Sigmoid colon (tissue), 7 donors: ENCODE data around the gene TRAF3IP1. TPM values are rescaled to one million over a fixed set of nuclear protein-coding genes. Genes with fewer than 3 reads are reported as not detected.

Experiments used
- DNase-seq: peaks from one replicate; pipeline ENCODE4 v3.0.0-alpha.2; 2019
- H3K27ac ChIP-seq, 4 donors: fragments of 200-600 bp; sonication (generic); one replicate each; pipeline ENCODE4 v1.5.1; 2016 to 2019; ENCODE audit warnings: mild to moderate bottlenecking in 1 of 4
- H3K27me3 ChIP-seq, 3 donors: fragments of 200-600 bp; sonication (generic); one replicate each; pipeline ENCODE4 v1.5.1; 2019; ENCODE audit warnings: mild to moderate bottlenecking in 1 of 3
- H3K36me3 ChIP-seq, 4 donors: fragments of 200-600 bp; sonication (generic); one replicate each; pipeline ENCODE4 v1.5.1; 2016 to 2019
- H3K4me1 ChIP-seq, 4 donors: fragments of 200-600 bp; sonication (generic); one replicate each; pipeline ENCODE4 v1.5.1; 2017 to 2019
- H3K4me3 ChIP-seq, 4 donors: fragments of 200-600 bp; sonication (generic); one replicate each; pipeline ENCODE4 v1.5.1; 2017 to 2019; ENCODE audit warnings: mild to moderate bottlenecking in 2 of 4, moderate library complexity in 1 of 4
- H3K9me3 ChIP-seq, 4 donors: fragments of 200-600 bp in 3 of 4; sonication (generic) in 3 of 4; one replicate each; pipeline versions ENCODE4 v1.5.1 to v1.6.1; 2013 to 2019
- CTCF ChIP-seq, 4 experiments: fragments of 450-650 bp in 3 of 4; fragments of 200-600 bp in 1 of 4; IDR thresholded peaks; one replicate each; pipeline ENCODE4 v1.5.1; 2016 to 2019; ENCODE audit warnings: antibody characterized with exemption in 4 of 4, mild to moderate bottlenecking in 3 of 4, moderate library complexity in 2 of 4
- EP300 ChIP-seq, 4 donors: sonication (generic); formaldehyde crosslinking; IDR thresholded peaks; one replicate each; pipeline ENCODE4 v1.6.1; 2017; ENCODE audit warnings: antibody characterized with exemption in 4 of 4
- POLR2A ChIP-seq, 2 donors: fragments of 450-650 bp; IDR thresholded peaks; one replicate each; pipeline ENCODE4 v1.6.1; 2016; ENCODE audit warnings: antibody characterized with exemption in 2 of 2, mild to moderate bottlenecking in 2 of 2, moderate library complexity in 2 of 2
- POLR2AphosphoS5 ChIP-seq, 4 donors: sonication (generic); formaldehyde crosslinking; IDR thresholded peaks; one replicate each; pipeline ENCODE4 v1.6.1; 2017; ENCODE audit warnings: antibody characterized with exemption in 4 of 4
- WGBS, 2 donors: extraction: QIAGEN DNeasy Blood & Tissue Kit; methylation state at CpG; one replicate each; pipeline ENCODE4 v1.1.7; 2013; 5-methylcytosine and 5-hydroxymethylcytosine counted together
- intact Hi-C: fragments of 100-400 bp; cut with DNase I; formaldehyde crosslinking; loops from one replicate; pipeline ENCODE4 v1.15.1; 2023
- polyA plus RNA-seq, 3 donors: library from polyadenylated mRNA; stranded (reverse); fragments of 200-250 nt; gene quantifications; one replicate each; pipeline ENCODE4 v1.2.3, GENCODE V29; 2013
- total RNA-seq, 4 donors: library from RNA; depleted of rRNA; stranded (reverse); fragments of >200 nt; gene quantifications; one replicate each; pipeline ENCODE4 v1.1.0, GENCODE V29; 2016
- donor health status: healthy with polysubstance abuse.
- donor health status: Bipolar disorder and iron deficiency.
- donor health status: healthy.

Gene TRAF3IP1
- total and polyA plus RNA-seq, 7 donors = 6.9 to 20.8 (median 17.5) TPM

GRCh38 chr2:238287737-238288649 lies 32.3 kb upstream of the TRAF3IP1 start, which contains the start of gene PER2:
TSS of gene PER2 (minus strand) at chr2:238288610. CDS start at chr2:238277936, 10,674 bp downstream.
- 1 to 2% methylated on average over 65 of the region's 65 CpGs for WGBS, 2 donors
- peak; percentile 90 for DNase-seq

GRCh38 chr2:238288650-238289573 lies 31.4 kb upstream of the TRAF3IP1 start:
- peak; percentile 99 for DNase-seq
- Histone ChIP-seq H3K27me3 (no peaks in the 10 kb centered on the region), H3K4me1 (peaks cover 0 to 50% (median 47%) of the 10 kb centered on the region in 4 donors), H3K36me3 (no peaks in the 10 kb centered on the region), H3K4me3 (peak overlapping the region; percentile 77 to 86 (median 84)), H3K9me3 (no peaks in the 10 kb centered on the region), H3K27ac (peak overlapping the region; percentile 93 to 97 (median 94))
- WGBS, 2 donors = 0 to 1% methylated on average over 108 of the region's 108 CpGs
- intact Hi-C loops = loop anchor here (2.0 to 5.0 kb wide), 3 partner anchors 32 to 308 kb away; partner anchors contain the start of genes ASB1 and TRAF3IP1
- TF ChIP-seq POLR2A (IDR thresholded peaks at IDR 0.05) (peak; percentile 26 to 50), EP300 (IDR thresholded peaks at IDR 0.05) (peak in 1 of 4 donors; percentile 55), POLR2AphosphoS5 (IDR thresholded peaks at IDR 0.05) (peak; percentile 82 to 94 (median 90)), CTCF (IDR thresholded peaks at IDR 0.05) (peak in 1 of 4 experiments; percentile 26)

More at GRCh38 chr2:238287737-238288649, 32.3 kb upstream of the TRAF3IP1 start, which contains the start of gene PER2:
- TF ChIP-seq POLR2AphosphoS5 (IDR thresholded peaks at IDR 0.05) = peak in 3 of 4 donors; percentile 56 to 80 (median 79)
- no peak for TF ChIP-seq POLR2A (IDR thresholded peaks at IDR 0.05)
- Histone ChIP-seq H3K4me3 (peak within 1 kb of the TSS; percentile 77 to 86 (median 84)), H3K9me3 (no peaks in the 10 kb centered on the region), H3K27me3 (no peaks in the 10 kb centered on the region), H3K27ac (peak within 1 kb of the TSS; percentile 93 to 97 (median 94)), H3K4me1 (peaks cover 0 to 57% (median 49%) of the 10 kb centered on the region in 4 donors), H3K36me3 (no peaks in the 10 kb centered on the region)
- intact Hi-C loops = loop anchor here (2.0 to 5.0 kb wide), 3 partner anchors 33 to 309 kb away; partner anchors contain the start of genes ASB1 and TRAF3IP1

GRCh38 chr2:238289574-238289973 lies 30.7 kb upstream of the TRAF3IP1 start:
- Histone ChIP-seq H3K9me3 (no peaks in the 10 kb centered on the region), H3K4me3 (peak overlapping the region in 3 of 4 donors; percentile 77 to 86 (median 84)), H3K27me3 (no peaks in the 10 kb centered on the region), H3K4me1 (peaks cover 0 to 46% (median 44%) of the 10 kb centered on the region in 4 donors), H3K36me3 (no peaks in the 10 kb centered on the region), H3K27ac (peak overlapping the region; percentile 93 to 97 (median 94))
- intact Hi-C loops = loop anchor here (2.0 to 5.0 kb wide), 3 partner anchors 31 to 308 kb away; partner anchors contain the start of genes ASB1 and TRAF3IP1
- DNase-seq = peak; percentile 65
- 11 to 34% methylated on average over 13 of the region's 13 CpGs for WGBS, 2 donors
- no peak for TF ChIP-seq POLR2A (IDR thresholded peaks at IDR 0.05)
- no peak for TF ChIP-seq POLR2AphosphoS5 (IDR thresholded peaks at IDR 0.05)

- H3K4me1 ChIP-seq = peaks cover 0 to 41% (median 38%) of the 10 kb centered on the region in 4 donors
- no peaks in the 10 kb centered on the region for H3K27me3 ChIP-seq
- H3K4me3 ChIP-seq = no peak overlapping the region
- no peaks in the 10 kb centered on the region for H3K9me3 ChIP-seq
- peak overlapping the region in 1 of 4 donors; percentile 93 for H3K27ac ChIP-seq
- TF ChIP-seq CTCF (IDR thresholded peaks at IDR 0.05) (no peak), POLR2AphosphoS5 (IDR thresholded peaks at IDR 0.05) (peak in 1 of 4 donors; percentile 15), POLR2A (IDR thresholded peaks at IDR 0.05) (peak in 1 of 2 donors; percentile 40), EP300 (IDR thresholded peaks at IDR 0.05) (no peak)
- no peaks in the 10 kb centered on the region for H3K36me3 ChIP-seq
- intact Hi-C loops = no loop called here
- 12 to 53% methylated on average over 8 of the region's 8 CpGs for WGBS, 2 donors
- DNase-seq = peak; percentile 72
These were observed 30.2 kb upstream of the TRAF3IP1 start for GRCh38 chr2:238290091-238290509.
